Measurements from ENCODE around the gene PDGFB.
A peak's percentile ranks its signal among the peaks of the same experiment; 100 is the strongest.

The PDGFB gene

GRCh38 chr22:39194098-39194497 lies 50.7 kb downstream of the PDGFB start:
- no peak for DNase-seq

GRCh38 chr22:39188809-39189208 lies 56.0 kb downstream of the PDGFB start:
- no peak for DNase-seq

GRCh38 chr22:39185601-39186012 lies 59.2 kb downstream of the PDGFB start:
- DNase-seq: no peak

- no peak for DNase-seq
These were observed 59.9 kb downstream of the PDGFB start for GRCh38 chr22:39184586-39185577.

GRCh38 chr22:39183991-39184585 lies 60.7 kb downstream of the PDGFB start:
- DNase-seq: peak; percentile 49

- no peak for DNase-seq
These were observed 62.2 kb downstream of the PDGFB start for GRCh38 chr22:39182478-39183030.

- DNase-seq: no peak
These were observed 63.0 kb downstream of the PDGFB start for GRCh38 chr22:39181778-39182177.

- no peak for DNase-seq
These were observed 63.4 kb downstream of the PDGFB start for GRCh38 chr22:39181356-39181755.

- DNase-seq: no peak
These were observed 64.9 kb downstream of the PDGFB start for GRCh38 chr22:39179841-39180335.

- no peak for DNase-seq
These were observed 65.4 kb downstream of the PDGFB start for GRCh38 chr22:39179401-39179827.

- DNase-seq: no peak
These were observed 66.3 kb downstream of the PDGFB start for GRCh38 chr22:39178206-39179111.

- DNase-seq: no peak
These were observed 67.0 kb downstream of the PDGFB start for GRCh38 chr22:39177791-39178190.

GRCh38 chr22:39177456-39177775 lies 67.4 kb downstream of the PDGFB start:
- DNase-seq: no peak

- no peak for DNase-seq
These were observed 67.9 kb downstream of the PDGFB start for GRCh38 chr22:39176714-39177455.

GRCh38 chr22:39176143-39176713 lies 68.6 kb downstream of the PDGFB start:
- peak; percentile 65 for DNase-seq

- DNase-seq: peak; percentile 58
These were observed 69.2 kb downstream of the PDGFB start for GRCh38 chr22:39175353-39176142.

- DNase-seq: peak; percentile 78
These were observed 70.1 kb downstream of the PDGFB start for GRCh38 chr22:39174498-39175352.

- DNase-seq: no peak
These were observed 70.8 kb downstream of the PDGFB start for GRCh38 chr22:39173787-39174497.
